ENCODE data around the gene NR1H4. TPM values are rescaled to one million over a fixed set of nuclear protein-coding genes. Genes with fewer than 3 reads are reported as not detected.

The NR1H4 gene
- total and polyA plus RNA-seq, 2 of the 13 experiments (the other 11 are each of a cell fraction or from before 2014, with no cell fraction given): 27.3 to 114 TPM

DNA sequence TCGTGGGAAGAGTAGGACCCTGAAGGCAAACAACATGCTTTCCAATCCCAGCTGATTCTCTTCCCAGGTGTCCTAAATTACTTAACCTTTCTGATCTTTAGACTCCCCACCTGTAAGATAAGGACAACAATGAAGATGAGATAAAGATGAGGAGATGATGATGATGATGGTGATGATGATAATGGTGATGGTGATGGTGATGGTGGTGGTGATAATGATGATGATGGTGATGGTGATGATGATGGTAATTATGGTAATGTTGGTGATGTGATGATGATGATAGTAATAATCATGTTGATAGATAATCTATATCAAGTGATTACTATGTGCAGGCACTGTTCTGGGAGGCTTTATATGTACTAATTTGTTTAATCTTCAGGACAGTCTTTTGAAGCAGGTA, 48.3 kb downstream of the NR1H4 start:
- H3K27ac ChIP-seq (ENCODE audit: extremely low read length, insufficient read depth, low read length): no peak overlapping the region
- TF ChIP-seq, protein P1, sequence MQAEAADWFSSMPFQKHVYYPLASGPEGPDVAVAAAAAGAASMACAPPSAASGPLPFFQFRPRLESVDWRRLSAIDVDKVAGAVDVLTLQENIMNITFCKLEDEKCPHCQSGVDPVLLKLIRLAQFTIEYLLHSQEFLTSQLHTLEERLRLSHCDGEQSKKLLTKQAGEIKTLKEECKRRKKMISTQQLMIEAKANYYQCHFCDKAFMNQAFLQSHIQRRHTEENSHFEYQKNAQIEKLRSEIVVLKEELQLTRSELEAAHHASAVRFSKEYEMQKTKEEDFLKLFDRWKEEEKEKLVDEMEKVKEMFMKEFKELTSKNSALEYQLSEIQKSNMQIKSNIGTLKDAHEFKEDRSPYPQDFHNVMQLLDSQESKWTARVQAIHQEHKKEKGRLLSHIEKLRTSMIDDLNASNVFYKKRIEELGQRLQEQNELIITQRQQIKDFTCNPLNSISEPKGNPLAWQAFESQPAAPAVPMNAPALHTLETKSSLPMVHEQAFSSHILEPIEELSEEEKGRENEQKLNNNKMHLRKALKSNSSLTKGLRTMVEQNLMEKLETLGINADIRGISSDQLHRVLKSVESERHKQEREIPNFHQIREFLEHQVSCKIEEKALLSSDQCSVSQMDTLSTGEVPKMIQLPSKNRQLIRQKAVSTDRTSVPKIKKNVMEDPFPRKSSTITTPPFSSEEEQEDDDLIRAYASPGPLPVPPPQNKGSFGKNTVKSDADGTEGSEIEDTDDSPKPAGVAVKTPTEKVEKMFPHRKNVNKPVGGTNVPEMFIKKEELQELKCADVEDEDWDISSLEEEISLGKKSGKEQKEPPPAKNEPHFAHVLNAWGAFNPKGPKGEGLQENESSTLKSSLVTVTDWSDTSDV (CRISPR knock-in tag; IDR thresholded peaks at IDR 0.05): no peak
- 0 out of 2 replicates have a peak, but pooled peaks have one; percentile 45 for TF ChIP-seq PLRG1 (conservative IDR thresholded peaks at IDR 0.05)
- peak; percentile 89 for TF ChIP-seq CREB1 (IDR thresholded peaks at IDR 0.05)
- no peak for TF ChIP-seq CREB1 (CRISPR knock-in tag; IDR thresholded peaks at IDR 0.05)
- H3K9ac ChIP-seq (ENCODE audit: insufficient read depth, low read depth, low read length): no peak overlapping the region
- POLR2A ChIA-PET: no interaction called here
- peaks cover 22% of the 10 kb centered on the region; the same call in 1 of the 2 replicates for H3K4me1 ChIP-seq (ENCODE audit: insufficient read depth, low read length)
- DNase-seq (ENCODE audit: low spot score) (no peak), ATAC-seq (no peak), FAIRE-seq (no peak)
- peaks cover 4 to 49% of the 10 kb centered on the region in 2 experiments; a peak in 4 of 5 replicates for H3K36me3 ChIP-seq (replicated peaks in 1 of 2; ENCODE audit: control insufficient read depth in 1 of 2, insufficient read depth in 2 of 2, low read length in 2 of 2)
- in situ Hi-C loops (cut with HindIII; ENCODE audit: extremely low pct_ligation_motif_present, low pct_unique_long_range_greater_than_20kb) (no loop called here), intact Hi-C loops (cut with micrococcal nuclease; ENCODE audit: unreplicated experiment) (no loop called here)
- CTCF ChIA-PET (ENCODE audit: low intra/inter-chr PET ratio, low total read pairs): no interaction called here
- H3K9me3 ChIP-seq (ENCODE audit: low read length): no peaks in the 10 kb centered on the region
- H3K79me2 ChIP-seq (ENCODE audit: insufficient read depth, low read length): peaks cover 11% of the 10 kb centered on the region
- 88% methylated on average over 1 of the region's 1 CpG for WGBS (ENCODE audit: low lambda C conversion rate)
- no peaks in the 10 kb centered on the region for H3K27me3 ChIP-seq (ENCODE audit: control insufficient read depth in 1 of 2, insufficient read depth in 2 of 2, low read length in 2 of 2)
- H4K20me1 ChIP-seq (ENCODE audit: insufficient read depth, low read length): no peaks in the 10 kb centered on the region; the same call in 1 of the 2 replicates
- H2AFZ ChIP-seq (ENCODE audit: low read length): no peak overlapping the region
- H3K4me2 ChIP-seq (ENCODE audit: low read depth, low read length): no peak overlapping the region
- no TSS peak for BruUV-seq (replicated peaks)
- H3K4me3 ChIP-seq (replicated peaks in 1 of 3; ENCODE audit: insufficient read depth in 1 of 3, low read depth in 2 of 3, low read length in 3 of 3): no peak overlapping the region

DNA sequence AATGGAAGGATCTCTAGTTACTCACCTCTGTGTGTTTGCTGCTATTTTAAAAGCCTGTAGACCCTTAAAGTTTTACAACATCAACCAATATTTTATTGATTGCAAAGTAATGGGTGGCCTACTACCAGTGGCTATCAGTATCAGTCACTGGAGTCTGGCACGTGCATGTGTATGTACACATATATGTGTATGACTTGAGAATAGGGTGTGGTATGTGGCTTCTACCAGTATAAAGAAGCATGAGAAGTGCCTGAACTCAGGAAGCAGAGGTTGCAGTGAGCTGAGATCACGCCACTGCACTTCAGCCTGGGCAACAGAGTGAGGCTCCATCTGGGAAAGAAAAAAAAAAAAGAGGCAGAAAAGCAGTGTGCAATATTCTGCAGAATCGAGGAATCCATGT, 54.4 kb downstream of the NR1H4 start:
- ChIA-PET CTCF (ENCODE audit: low intra/inter-chr PET ratio, low total read pairs) (no interaction called here), POLR2A (no interaction called here)
- WGBS (ENCODE audit: low lambda C conversion rate): 95% methylated on average over 3 of the region's 3 CpGs
- FAIRE-seq (no peak), ATAC-seq (no peak), DNase-seq (ENCODE audit: low spot score) (no peak)
- in situ Hi-C loops (cut with HindIII; ENCODE audit: extremely low pct_ligation_motif_present, low pct_unique_long_range_greater_than_20kb) (no loop called here), intact Hi-C loops (cut with micrococcal nuclease; ENCODE audit: unreplicated experiment) (no loop called here)
- no TSS peak for BruUV-seq (replicated peaks)
- Histone ChIP-seq H3K4me2 (ENCODE audit: low read depth, low read length) (no peak overlapping the region), H3K9ac (ENCODE audit: insufficient read depth, low read depth, low read length) (no peak overlapping the region), H3K9me3 (ENCODE audit: low read length) (no peaks in the 10 kb centered on the region), H2AFZ (ENCODE audit: low read length) (no peak overlapping the region), H3K27me3 (ENCODE audit: control insufficient read depth in 1 of 2, insufficient read depth in 2 of 2, low read length in 2 of 2) (no peaks in the 10 kb centered on the region), H3K4me3 (replicated peaks in 1 of 3; ENCODE audit: insufficient read depth in 1 of 3, low read depth in 2 of 3, low read length in 3 of 3) (no peak overlapping the region), H3K4me1 (ENCODE audit: insufficient read depth, low read length) (no peaks in the 10 kb centered on the region), H4K20me1 (ENCODE audit: insufficient read depth, low read length) (no peaks in the 10 kb centered on the region; the same call in 1 of the 2 replicates), H3K27ac (ENCODE audit: extremely low read length, insufficient read depth, low read length) (no peak overlapping the region), H3K36me3 (replicated peaks in 1 of 2; ENCODE audit: control insufficient read depth in 1 of 2, insufficient read depth in 2 of 2, low read length in 2 of 2) (peaks cover 2 to 61% of the 10 kb centered on the region in 2 experiments; a peak in 4 of 5 replicates), H3K79me2 (ENCODE audit: insufficient read depth, low read length) (peaks cover 8% of the 10 kb centered on the region)
- TF ChIP-seq ATF1 (CRISPR knock-in tag; IDR thresholded peaks at IDR 0.05): no peak
- TF ChIP-seq ATF7-NPFF (CRISPR knock-in tag; IDR thresholded peaks at IDR 0.05; ENCODE audit: low read depth): no peak
